ENCODE measurements around the gene DPP6. TPM values are rescaled to one million over a fixed set of nuclear protein-coding genes. Genes with fewer than 3 reads are reported as not detected.

The DPP6 gene
- total RNA-seq, 1 experiment from 2014 or later = not detected

DNA sequence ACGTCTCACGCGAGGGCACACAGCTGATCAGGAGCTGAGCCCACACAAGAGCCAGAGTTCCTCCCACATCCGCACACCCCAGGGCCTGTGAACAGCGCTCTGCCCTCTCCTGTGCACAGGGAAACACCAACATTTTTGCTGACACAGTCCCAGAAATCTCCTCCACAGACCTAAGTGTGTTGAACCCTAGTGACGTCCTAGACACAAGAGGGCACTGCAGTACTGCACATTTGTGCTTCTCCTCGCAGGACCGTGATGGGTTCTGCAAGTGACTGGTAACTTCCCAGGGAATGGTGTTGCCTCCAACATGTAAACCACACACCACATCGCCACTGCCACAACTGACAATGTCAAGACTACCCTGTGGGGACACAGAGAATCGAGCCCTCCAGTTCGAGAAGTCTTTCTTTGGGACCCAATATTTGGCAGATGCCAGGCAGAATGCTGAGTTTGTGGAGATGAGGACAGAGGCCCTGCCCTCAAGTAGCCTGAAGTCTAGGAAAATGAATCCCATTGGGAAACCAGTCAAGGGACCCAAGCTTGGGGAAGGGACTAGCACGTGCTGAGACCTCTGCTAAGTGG, 780.5 kb downstream of the DPP6 start:
- Histone ChIP-seq H3K27me3 (ENCODE audit: low read length) (peaks cover 58% of the 10 kb centered on the region), H2AFZ (ENCODE audit: low read length) (no peak overlapping the region), H3K27ac (ENCODE audit: low read length) (no peak overlapping the region), H3K9ac (ENCODE audit: low read length) (no peak overlapping the region), H3K9me2 (replicated peaks; ENCODE audit: low read length) (no peaks in the 10 kb centered on the region), H3K36me3 (ENCODE audit: low read depth, low read length) (no peaks in the 10 kb centered on the region), H3K9me3 (ENCODE audit: low read length) (no peaks in the 10 kb centered on the region), H4K20me1 (ENCODE audit: low read length) (no peaks in the 10 kb centered on the region), H3F3A (ENCODE audit: low read length, unreplicated experiment) (no peaks in the 10 kb centered on the region), H3K4me2 (ENCODE audit: low read length) (no peak overlapping the region), H3K4me3 (ENCODE audit: low read length) (no peak overlapping the region), H3K79me2 (ENCODE audit: low read length) (no peaks in the 10 kb centered on the region), H3K4me1 (ENCODE audit: insufficient read depth, low read length) (no peaks in the 10 kb centered on the region)
- ChIA-PET POLR2A (ENCODE audit: unreplicated experiment) (no interaction called here), CTCF (no interaction called here)
- DNase-seq (peak; percentile 25), ATAC-seq (peak; percentile 20; the same call in 1 of the 2 replicates)
- TF ChIP-seq EZH2phosphoT487 (IDR thresholded peaks at IDR 0.05; ENCODE audit: borderline replicate concordance, low read length) (no peak), EZH2 (IDR thresholded peaks at IDR 0.05; ENCODE audit: low read length, unreplicated experiment) (no peak)
- TF ChIP-seq, protein P1, sequence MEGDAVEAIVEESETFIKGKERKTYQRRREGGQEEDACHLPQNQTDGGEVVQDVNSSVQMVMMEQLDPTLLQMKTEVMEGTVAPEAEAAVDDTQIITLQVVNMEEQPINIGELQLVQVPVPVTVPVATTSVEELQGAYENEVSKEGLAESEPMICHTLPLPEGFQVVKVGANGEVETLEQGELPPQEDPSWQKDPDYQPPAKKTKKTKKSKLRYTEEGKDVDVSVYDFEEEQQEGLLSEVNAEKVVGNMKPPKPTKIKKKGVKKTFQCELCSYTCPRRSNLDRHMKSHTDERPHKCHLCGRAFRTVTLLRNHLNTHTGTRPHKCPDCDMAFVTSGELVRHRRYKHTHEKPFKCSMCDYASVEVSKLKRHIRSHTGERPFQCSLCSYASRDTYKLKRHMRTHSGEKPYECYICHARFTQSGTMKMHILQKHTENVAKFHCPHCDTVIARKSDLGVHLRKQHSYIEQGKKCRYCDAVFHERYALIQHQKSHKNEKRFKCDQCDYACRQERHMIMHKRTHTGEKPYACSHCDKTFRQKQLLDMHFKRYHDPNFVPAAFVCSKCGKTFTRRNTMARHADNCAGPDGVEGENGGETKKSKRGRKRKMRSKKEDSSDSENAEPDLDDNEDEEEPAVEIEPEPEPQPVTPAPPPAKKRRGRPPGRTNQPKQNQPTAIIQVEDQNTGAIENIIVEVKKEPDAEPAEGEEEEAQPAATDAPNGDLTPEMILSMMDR (conservative IDR thresholded peaks at IDR 0.05; ENCODE audit: low read depth, low read length) = peak; percentile 29; the same call in 1 of the 2 replicates
- intact Hi-C loops (cut with micrococcal nuclease) = no loop called here
- BruUV-seq (replicated peaks) = no TSS peak

DNA sequence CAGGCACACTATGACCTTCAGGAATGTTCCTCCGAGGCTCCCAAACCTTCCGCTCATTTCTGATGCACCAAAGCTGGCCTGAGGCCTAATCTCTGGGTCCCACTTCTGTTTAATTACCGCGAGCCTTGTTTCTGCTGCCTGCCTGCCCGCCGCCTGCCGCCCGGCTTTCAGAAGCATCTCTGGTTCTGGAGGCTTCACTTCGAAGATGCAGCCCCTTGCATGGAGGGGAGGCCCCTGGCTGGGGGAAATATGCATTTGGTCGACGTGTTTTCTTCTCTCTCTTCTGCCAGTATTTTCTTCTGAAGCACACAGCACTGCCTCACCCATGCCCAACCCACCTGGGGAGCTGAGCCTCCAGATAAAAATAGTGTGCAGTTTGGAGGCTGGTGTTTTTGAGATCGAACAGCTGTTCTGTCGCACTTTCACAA, 783.8 kb downstream of the DPP6 start:
- TF ChIP-seq, protein P1 (conservative IDR thresholded peaks at IDR 0.05; ENCODE audit: low read depth, low read length) = no peak
- TF ChIP-seq EZH2phosphoT487 (IDR thresholded peaks at IDR 0.05; ENCODE audit: borderline replicate concordance, low read length) (no peak), EZH2 (IDR thresholded peaks at IDR 0.05; ENCODE audit: low read length, unreplicated experiment) (no peak)
- Histone ChIP-seq H3K9me2 (replicated peaks; ENCODE audit: low read length) (no peaks in the 10 kb centered on the region), H3K4me3 (ENCODE audit: low read length) (no peak overlapping the region), H3K4me2 (ENCODE audit: low read length) (no peak overlapping the region), H3K79me2 (ENCODE audit: low read length) (no peaks in the 10 kb centered on the region), H3F3A (ENCODE audit: low read length, unreplicated experiment) (no peaks in the 10 kb centered on the region), H3K27me3 (ENCODE audit: low read length) (peaks cover 61% of the 10 kb centered on the region), H3K9ac (ENCODE audit: low read length) (no peak overlapping the region), H4K20me1 (ENCODE audit: low read length) (no peaks in the 10 kb centered on the region), H3K9me3 (ENCODE audit: low read length) (no peaks in the 10 kb centered on the region), H3K27ac (ENCODE audit: low read length) (no peak overlapping the region), H3K36me3 (ENCODE audit: low read depth, low read length) (no peaks in the 10 kb centered on the region), H2AFZ (ENCODE audit: low read length) (no peak overlapping the region), H3K4me1 (ENCODE audit: insufficient read depth, low read length) (no peaks in the 10 kb centered on the region)
- ChIA-PET POLR2A (ENCODE audit: unreplicated experiment) (no interaction called here), CTCF (no interaction called here)
- DNase-seq = no peak
- intact Hi-C loops (cut with micrococcal nuclease) = no loop called here
- no peak for ATAC-seq
- BruUV-seq (replicated peaks) = no TSS peak

GRCh38 chr7:154837087-154837486, 784.9 kb downstream of the DPP6 start:
- Histone ChIP-seq H3K9me3 (ENCODE audit: low read length) (no peaks in the 10 kb centered on the region), H2AFZ (ENCODE audit: low read length) (no peak overlapping the region), H3K4me3 (ENCODE audit: low read length) (no peak overlapping the region), H3K27me3 (ENCODE audit: low read length) (peaks cover 64% of the 10 kb centered on the region), H3K4me1 (ENCODE audit: insufficient read depth, low read length) (no peaks in the 10 kb centered on the region), H3K9ac (ENCODE audit: low read length) (no peak overlapping the region), H3K9me2 (replicated peaks; ENCODE audit: low read length) (no peaks in the 10 kb centered on the region), H3K79me2 (ENCODE audit: low read length) (no peaks in the 10 kb centered on the region), H4K20me1 (ENCODE audit: low read length) (no peaks in the 10 kb centered on the region), H3F3A (ENCODE audit: low read length, unreplicated experiment) (no peaks in the 10 kb centered on the region), H3K27ac (ENCODE audit: low read length) (no peak overlapping the region), H3K4me2 (ENCODE audit: low read length) (no peak overlapping the region), H3K36me3 (ENCODE audit: low read depth, low read length) (no peaks in the 10 kb centered on the region)
- DNase-seq (no peak), ATAC-seq (no peak)
- ChIA-PET CTCF (no interaction called here), POLR2A (ENCODE audit: unreplicated experiment) (no interaction called here)
- intact Hi-C loops (cut with micrococcal nuclease) = no loop called here
- no peak for TF ChIP-seq EZH2phosphoT487 (IDR thresholded peaks at IDR 0.05; ENCODE audit: borderline replicate concordance, low read length)
- TF ChIP-seq, protein P1 (conservative IDR thresholded peaks at IDR 0.05; ENCODE audit: low read depth, low read length) = no peak
- TF ChIP-seq EZH2 (IDR thresholded peaks at IDR 0.05; ENCODE audit: low read length, unreplicated experiment) = no peak
- no TSS peak for BruUV-seq (replicated peaks)
